GM12875 (cell line): ENCODE measurements around the gene TEX264.

Source experiments
- H3K4me3 ChIP-seq: one replicate; pipeline ENCODE4 v1.5.1; 2011; ENCODE audit warnings: low read depth, low read length, control low read depth
- CTCF ChIP-seq: IDR thresholded peaks from 2 replicates; pipeline ENCODE4 v1.5.1; 2011; ENCODE audit warnings: low read depth, mild to moderate bottlenecking, control low read depth, inconsistent platforms, low read length, moderate library complexity, borderline replicate concordance; ENCODE audit not compliant: insufficient read depth

TEX264 gene

GRCh38 chr3:51669241-51670052, 1.6 kb upstream of the TEX264 start:
- H3K4me3 ChIP-seq: no peak overlapping the region
- TF ChIP-seq CTCF: peak; percentile 99

GRCh38 chr3:51670053-51670822, 814 bp upstream of the TEX264 start:
- TF ChIP-seq CTCF: no peak
- peak overlapping the region; percentile 95 for H3K4me3 ChIP-seq

- no peak for TF ChIP-seq CTCF
- peak overlapping the region; percentile 95 for H3K4me3 ChIP-seq
These were observed 853 bp downstream of the TEX264 start for GRCh38 chr3:51671734-51672475.

- H3K4me3 ChIP-seq: no peak overlapping the region
- TF ChIP-seq CTCF: no peak
These were observed 2.2 kb downstream of the TEX264 start for GRCh38 chr3:51673181-51673801.

- H3K4me3 ChIP-seq: no peak overlapping the region
- no peak for TF ChIP-seq CTCF
These were observed 3.0 kb downstream of the TEX264 start for GRCh38 chr3:51673802-51674654.

- TF ChIP-seq CTCF: no peak
- no peak overlapping the region for H3K4me3 ChIP-seq
These were observed 4.2 kb downstream of the TEX264 start for GRCh38 chr3:51675201-51675611.
